Stimulated activated naive B cell treated with anti-CD40 and anti-IgM and Interleukin-4, amounts not matched to agents 10 μg/mL and 1 μg/mL and 100 μg/mL, for 72 hours (primary cell): Measurements from ENCODE around the gene PDCD1.
A peak's percentile ranks its signal among the peaks of the same experiment; 100 is the strongest.

ENCODE experiments used
- ATAC-seq, 2 donors: fragments of 150-1000 bp; cut with Tn5 transposase; replicated peaks; 2 replicates each; pipeline ENCODE4 v1.10.0; 2021; ENCODE audit warnings: moderate library complexity in 1 of 2
- DNase-seq: peaks from one replicate; pipeline ENCODE4 v3.0.0; 2021
- H3K27ac Mint-ChIP-seq: one replicate; pipeline ENCODE4 v1.8.0; 2022; ENCODE audit warnings: mild to moderate bottlenecking, mixed read lengths
- H3K27me3 Mint-ChIP-seq, 2 donors: one replicate each; pipeline ENCODE4 v1.8.0; 2022; ENCODE audit warnings: mixed read lengths in 2 of 2
- H3K36me3 Mint-ChIP-seq, 2 donors: one replicate each; pipeline ENCODE4 v1.8.0; 2022; ENCODE audit warnings: mixed read lengths in 2 of 2, mild to moderate bottlenecking in 1 of 2
- H3K4me1 Mint-ChIP-seq, 2 donors: one replicate each; pipeline ENCODE4 v1.8.0; 2022; ENCODE audit warnings: mixed read lengths in 2 of 2, mild to moderate bottlenecking in 1 of 2
- H3K4me3 Mint-ChIP-seq, 2 donors: one replicate each; pipeline ENCODE4 v1.8.0; 2022; ENCODE audit warnings: mild to moderate bottlenecking in 2 of 2, mixed read lengths in 2 of 2, moderate library complexity in 1 of 2
- H3K9me3 Mint-ChIP-seq, 2 donors: one replicate each; pipeline ENCODE4 v1.8.0; 2022; ENCODE audit warnings: mixed read lengths in 2 of 2, mild to moderate bottlenecking in 1 of 2

PDCD1 gene

DNA sequence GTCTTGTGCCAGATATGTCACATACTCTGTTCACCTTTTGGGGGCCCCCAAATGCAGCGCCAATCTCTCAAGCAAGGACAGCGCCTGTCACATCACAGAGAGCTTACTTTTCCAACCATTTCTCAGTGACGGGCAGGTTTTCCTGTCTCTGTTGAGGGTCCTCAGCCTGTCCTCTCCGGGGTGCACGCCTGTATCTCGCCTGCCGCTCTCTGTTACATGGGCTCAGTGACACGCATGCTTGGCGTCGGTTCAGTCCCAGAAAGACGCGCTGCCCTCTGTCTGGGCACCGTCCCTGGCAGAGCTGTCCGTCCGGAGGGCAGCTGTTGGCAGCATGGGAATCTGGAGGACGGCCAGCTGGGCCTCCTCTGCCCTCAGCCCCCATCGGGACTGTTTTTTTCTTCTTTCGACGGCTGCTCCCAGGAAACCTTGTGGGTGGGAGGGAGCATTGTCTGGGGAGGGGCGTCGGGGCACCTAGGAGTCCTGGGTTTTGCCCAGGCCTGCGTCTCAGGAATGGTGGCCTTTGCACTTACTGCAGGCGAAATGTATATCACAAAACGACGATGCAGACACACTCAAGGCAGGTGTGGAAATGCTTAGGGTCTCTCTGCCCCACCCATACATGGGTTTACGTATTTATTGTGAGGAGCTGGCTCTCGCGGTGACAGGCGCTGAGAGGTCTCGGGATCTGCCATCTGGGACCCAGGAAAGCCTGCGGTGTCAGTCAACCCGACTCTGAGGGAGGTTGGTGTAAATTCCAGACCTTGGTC lies 41.7 kb upstream of the PDCD1 start:
- Mint-ChIP-seq H3K27me3 (no peaks in the 10 kb centered on the region), H3K4me1 (peaks cover 9 to 30% of the 10 kb centered on the region in 2 donors), H3K9me3 (peaks cover 0 to 1% of the 10 kb centered on the region in 2 donors), H3K4me3 (no peak overlapping the region), H3K27ac (no peak overlapping the region), H3K36me3 (peaks cover 17 to 36% of the 10 kb centered on the region in 2 donors)
- ATAC-seq (no peak), DNase-seq (no peak)

GRCh38 chr2:241898463-241899270 lies 40.0 kb upstream of the PDCD1 start:
- peaks cover 9 to 20% of the 10 kb centered on the region in 2 donors for H3K4me1 Mint-ChIP-seq
- H3K9me3 Mint-ChIP-seq = peaks cover 0 to 1% of the 10 kb centered on the region in 2 donors
- DNase-seq (no peak), ATAC-seq (no peak)
- no peak overlapping the region for H3K4me3 Mint-ChIP-seq
- H3K36me3 Mint-ChIP-seq = peaks cover 17 to 36% of the 10 kb centered on the region in 2 donors
- H3K27ac Mint-ChIP-seq = peak overlapping the region; percentile 47
- H3K27me3 Mint-ChIP-seq = no peaks in the 10 kb centered on the region

DNA sequence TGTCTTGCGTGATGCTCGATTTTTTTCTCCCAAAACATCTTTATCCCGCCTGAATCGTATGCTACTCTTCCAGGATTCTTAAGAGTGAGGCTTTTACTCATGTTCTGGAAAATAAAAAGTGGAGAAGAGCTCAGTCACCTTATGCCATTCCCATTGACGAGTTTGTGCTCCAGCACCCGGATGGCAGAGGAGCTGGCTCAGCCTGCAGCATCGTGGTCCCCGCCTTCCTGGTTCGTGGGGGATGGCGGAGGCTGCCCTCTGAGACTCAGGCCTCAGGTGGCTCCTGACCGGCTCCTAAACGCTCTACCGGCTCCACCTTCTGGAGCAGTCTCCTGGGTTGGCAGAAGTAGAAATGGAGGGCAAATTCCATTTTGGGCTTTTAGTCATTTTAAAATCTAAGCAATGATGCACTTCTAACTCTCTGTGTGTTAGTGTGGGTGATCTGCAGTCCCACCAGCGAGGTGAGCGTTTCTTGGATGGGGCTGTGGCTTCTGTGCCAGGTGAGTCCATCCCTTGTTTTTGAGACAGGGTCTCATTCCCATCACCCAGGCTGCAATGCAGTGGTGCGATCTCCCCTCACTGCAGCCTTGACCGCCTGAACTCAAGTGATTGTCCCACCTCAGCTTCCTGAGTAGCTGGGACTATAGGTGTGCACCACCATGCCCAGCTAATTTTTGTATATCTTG lies 38.7 kb upstream of the PDCD1 start:
- peaks cover 13 to 37% of the 10 kb centered on the region in 2 donors for H3K36me3 Mint-ChIP-seq
- no peaks in the 10 kb centered on the region for H3K27me3 Mint-ChIP-seq
- H3K4me3 Mint-ChIP-seq = no peak overlapping the region
- peaks cover 0 to 1% of the 10 kb centered on the region in 2 donors for H3K9me3 Mint-ChIP-seq
- H3K27ac Mint-ChIP-seq = peak overlapping the region; percentile 59
- DNase-seq (no peak), ATAC-seq (no peak)
- H3K4me1 Mint-ChIP-seq = peaks cover 9 to 20% of the 10 kb centered on the region in 2 donors

- Mint-ChIP-seq H3K4me1 (peaks cover 7 to 18% of the 10 kb centered on the region in 2 donors), H3K27me3 (no peaks in the 10 kb centered on the region), H3K27ac (peak overlapping the region; percentile 59), H3K4me3 (peak overlapping the region in 1 of 2 donors; percentile 22), H3K36me3 (peaks cover 12 to 37% of the 10 kb centered on the region in 2 donors), H3K9me3 (peaks cover 0 to 1% of the 10 kb centered on the region in 2 donors)
- DNase-seq (no peak), ATAC-seq (no peak)
These were observed 38.1 kb upstream of the PDCD1 start for GRCh38 chr2:241896746-241897201.

DNA sequence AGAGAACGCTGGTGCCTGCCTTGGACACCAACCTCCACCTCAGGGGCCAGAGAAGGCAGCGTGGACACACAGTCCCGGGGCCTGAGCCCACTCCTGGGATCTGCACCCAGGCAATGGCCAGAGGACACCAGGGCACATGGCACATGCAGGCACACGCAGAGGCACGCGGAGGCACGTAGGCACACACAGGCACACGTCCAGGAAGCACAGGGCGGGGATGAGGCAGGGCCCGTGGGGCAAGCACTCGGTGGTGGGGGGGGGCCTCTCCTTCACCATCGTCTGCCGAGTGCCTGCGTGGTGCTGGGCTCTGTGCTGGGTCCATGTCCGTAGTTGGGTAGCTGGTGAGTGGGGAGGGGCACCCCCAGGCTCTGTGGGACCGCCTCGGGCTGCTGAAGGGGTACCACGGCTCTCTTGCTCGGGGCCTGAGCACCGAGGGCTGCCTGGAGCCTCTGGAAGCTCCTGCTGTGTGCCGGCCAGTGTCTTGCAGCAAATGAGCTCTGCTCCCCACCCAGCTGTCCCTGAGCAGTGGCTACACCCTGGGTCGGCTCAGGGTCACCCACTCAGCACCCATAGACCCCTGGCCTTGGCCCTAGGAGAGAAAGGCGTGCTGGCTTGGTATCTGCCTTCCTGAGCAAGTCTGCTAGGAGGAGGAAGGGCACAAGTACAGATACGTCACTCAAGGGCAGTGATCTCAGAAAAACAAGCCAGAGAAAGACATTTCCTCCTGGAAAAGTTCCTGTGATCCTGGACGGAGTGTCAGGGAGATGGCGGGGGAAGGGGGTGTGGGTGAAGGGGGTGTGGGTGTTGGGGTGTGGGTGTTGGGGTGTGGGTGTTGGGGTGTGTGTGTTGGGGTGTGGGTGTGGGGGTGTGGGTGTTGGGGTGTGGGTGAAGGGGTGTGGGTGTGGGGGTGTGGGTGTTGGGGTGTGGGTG lies 37.3 kb upstream of the PDCD1 start:
- peak overlapping the region; percentile 52 to 62 for H3K4me3 Mint-ChIP-seq
- H3K9me3 Mint-ChIP-seq = peaks cover 0 to 1% of the 10 kb centered on the region in 2 donors
- DNase-seq (no peak), ATAC-seq (peak; percentile 49 to 59)
- peaks cover 5 to 12% of the 10 kb centered on the region in 2 donors for H3K4me1 Mint-ChIP-seq
- peaks cover 11 to 30% of the 10 kb centered on the region in 2 donors for H3K36me3 Mint-ChIP-seq
- peak overlapping the region; percentile 91 for H3K27ac Mint-ChIP-seq
- H3K27me3 Mint-ChIP-seq = no peaks in the 10 kb centered on the region

- Mint-ChIP-seq H3K4me1 (peaks cover 5 to 12% of the 10 kb centered on the region in 2 donors), H3K9me3 (peaks cover 0 to 1% of the 10 kb centered on the region in 2 donors), H3K27me3 (no peaks in the 10 kb centered on the region), H3K4me3 (no peak overlapping the region), H3K27ac (no peak overlapping the region), H3K36me3 (peaks cover 10 to 26% of the 10 kb centered on the region in 2 donors)
- no peak for ATAC-seq
- no peak for DNase-seq
These were observed 36.7 kb upstream of the PDCD1 start for GRCh38 chr2:241895427-241895711.

DNA sequence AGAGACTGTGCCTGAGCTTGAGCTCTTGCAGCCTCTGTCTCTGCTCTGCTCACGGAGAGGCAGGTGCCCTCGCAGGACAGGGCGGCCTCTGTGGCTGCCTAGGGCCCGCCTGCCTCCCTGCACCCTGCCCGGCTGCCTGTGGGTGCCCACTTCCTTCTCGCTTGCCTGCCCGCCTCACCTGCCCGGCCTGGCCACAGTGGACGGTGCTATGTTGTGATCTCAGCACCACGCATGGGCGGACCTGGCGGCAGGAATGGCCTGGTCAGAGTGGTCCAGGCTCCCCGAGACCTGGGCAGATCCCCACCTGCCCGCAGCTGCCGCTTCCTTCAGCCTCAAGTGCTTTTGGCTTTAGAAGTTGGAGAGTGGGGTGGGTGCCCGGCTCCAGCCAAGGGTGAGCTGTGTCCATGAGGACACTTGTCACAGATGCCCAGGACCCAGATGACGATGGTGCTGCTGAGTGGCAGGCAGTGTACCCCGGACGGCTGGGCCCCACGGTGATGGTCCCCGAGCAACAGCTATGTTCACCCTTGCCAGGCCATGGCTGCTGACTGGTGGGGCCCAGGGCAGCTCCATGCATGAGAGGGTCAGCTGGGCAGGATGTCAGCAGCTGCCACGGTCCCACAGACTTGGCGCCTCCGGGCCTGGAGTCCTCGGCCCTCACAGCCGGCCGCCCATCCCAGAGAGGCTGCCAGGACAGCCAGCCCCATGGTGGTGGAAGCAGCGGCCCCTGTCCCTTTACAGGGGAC lies 36.2 kb upstream of the PDCD1 start:
- Mint-ChIP-seq H3K4me3 (no peak overlapping the region), H3K4me1 (peaks cover 5 to 12% of the 10 kb centered on the region in 2 donors), H3K9me3 (peaks cover 0 to 1% of the 10 kb centered on the region in 2 donors), H3K27me3 (no peaks in the 10 kb centered on the region), H3K36me3 (peaks cover 15 to 24% of the 10 kb centered on the region in 2 donors), H3K27ac (no peak overlapping the region)
- ATAC-seq (no peak), DNase-seq (no peak)

- H3K27me3 Mint-ChIP-seq = no peaks in the 10 kb centered on the region
- H3K4me1 Mint-ChIP-seq = peaks cover 5 to 17% of the 10 kb centered on the region in 2 donors
- ATAC-seq (no peak), DNase-seq (no peak)
- H3K27ac Mint-ChIP-seq = no peak overlapping the region
- peaks cover 22 to 24% of the 10 kb centered on the region in 2 donors for H3K36me3 Mint-ChIP-seq
- H3K9me3 Mint-ChIP-seq = peaks cover 0 to 1% of the 10 kb centered on the region in 2 donors
- H3K4me3 Mint-ChIP-seq = no peak overlapping the region
These were observed 35.5 kb upstream of the PDCD1 start for GRCh38 chr2:241894056-241894641.

DNA sequence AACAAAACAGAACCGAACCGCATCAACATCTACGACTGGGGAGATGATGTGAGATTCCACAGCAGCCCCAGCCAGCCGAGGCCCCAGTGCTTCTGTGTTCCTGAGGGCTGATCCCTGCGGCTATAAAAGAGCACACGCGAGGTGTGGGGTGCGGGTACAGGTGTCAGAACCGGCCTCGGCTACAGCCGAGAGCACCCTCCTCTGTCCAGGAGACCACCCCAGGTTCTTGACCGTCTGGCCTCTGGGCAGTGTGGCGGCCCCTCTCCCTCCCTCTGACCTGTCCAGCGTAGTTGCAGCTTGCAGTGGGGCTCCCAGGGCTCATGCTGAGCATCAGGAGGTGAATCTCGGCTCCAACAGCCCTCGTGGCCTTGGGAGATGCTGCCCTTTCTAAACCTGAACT lies 34.6 kb upstream of the PDCD1 start:
- DNase-seq (no peak), ATAC-seq (no peak)
- H3K9me3 Mint-ChIP-seq = peaks cover 0 to 1% of the 10 kb centered on the region in 2 donors
- no peaks in the 10 kb centered on the region for H3K27me3 Mint-ChIP-seq
- H3K4me1 Mint-ChIP-seq = peaks cover 7 to 19% of the 10 kb centered on the region in 2 donors
- no peak overlapping the region for H3K4me3 Mint-ChIP-seq
- H3K27ac Mint-ChIP-seq = no peak overlapping the region
- H3K36me3 Mint-ChIP-seq = peaks cover 16 to 23% of the 10 kb centered on the region in 2 donors

DNA sequence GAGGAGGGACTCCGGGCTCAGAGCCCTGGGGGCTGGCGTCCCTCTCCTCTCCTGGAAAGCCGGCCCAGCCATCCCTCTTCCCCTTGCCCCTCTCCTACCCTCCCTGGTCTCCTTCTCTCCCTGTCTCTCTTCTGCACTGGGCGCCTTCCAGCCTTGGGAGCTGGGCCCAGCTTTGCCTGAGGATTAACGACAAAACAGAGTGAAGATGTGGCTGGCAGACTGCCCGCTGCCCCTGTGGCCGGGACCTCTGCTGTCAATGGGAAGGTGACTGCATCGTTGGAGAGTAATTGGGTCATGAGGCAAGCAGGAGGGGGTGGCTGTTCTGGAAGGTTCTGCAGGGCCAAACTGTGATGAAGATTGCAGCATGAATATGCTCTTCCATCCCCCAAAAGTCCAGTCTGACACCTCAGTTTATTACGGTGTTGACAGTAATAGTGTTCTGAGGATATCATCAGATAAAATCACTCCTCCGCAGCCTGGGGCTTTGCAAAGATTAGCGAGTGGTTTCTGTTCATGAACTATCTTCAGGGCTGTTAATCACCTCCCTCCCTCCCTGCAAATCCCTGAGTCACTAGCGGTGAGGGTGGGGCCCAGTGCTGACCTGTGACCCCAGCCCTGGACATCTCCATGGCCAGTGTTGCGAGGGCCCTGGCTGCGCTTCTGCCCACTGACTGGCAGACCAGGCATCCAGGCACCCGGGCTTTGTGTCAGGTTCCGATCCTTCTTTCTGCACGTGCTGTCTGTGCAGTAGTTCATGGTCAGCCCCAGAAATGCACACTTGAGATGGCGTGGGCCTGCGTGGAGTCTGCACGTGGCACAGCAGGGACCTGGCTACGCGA lies 33.8 kb upstream of the PDCD1 start:
- Mint-ChIP-seq H3K9me3 (peaks cover 0 to 1% of the 10 kb centered on the region in 2 donors), H3K27ac (no peak overlapping the region), H3K27me3 (no peaks in the 10 kb centered on the region), H3K4me1 (peaks cover 12 to 23% of the 10 kb centered on the region in 2 donors), H3K36me3 (peaks cover 21 to 28% of the 10 kb centered on the region in 2 donors), H3K4me3 (no peak overlapping the region)
- ATAC-seq (no peak), DNase-seq (no peak)

DNA sequence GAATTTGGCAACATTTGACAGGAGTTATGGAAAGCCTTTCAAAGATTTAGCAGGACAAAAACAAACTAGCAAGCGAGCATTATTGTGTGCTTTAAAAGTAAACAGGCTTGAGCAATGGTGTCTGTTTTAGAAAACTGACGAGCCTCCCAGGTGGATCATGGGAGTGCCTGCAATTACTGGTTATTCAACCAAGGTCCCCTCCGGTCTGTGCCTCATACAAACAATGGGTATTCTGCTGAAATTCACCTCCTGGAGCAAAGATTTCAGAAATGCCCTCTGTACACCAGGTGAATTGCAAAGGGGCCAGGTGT lies 33.2 kb upstream of the PDCD1 start:
- Mint-ChIP-seq H3K27me3 (no peaks in the 10 kb centered on the region), H3K9me3 (peaks cover 0 to 1% of the 10 kb centered on the region in 2 donors), H3K36me3 (peaks cover 26 to 33% of the 10 kb centered on the region in 2 donors), H3K4me3 (no peak overlapping the region), H3K4me1 (peaks cover 16 to 29% of the 10 kb centered on the region in 2 donors), H3K27ac (no peak overlapping the region)
- no peak for ATAC-seq
- DNase-seq = no peak

DNA sequence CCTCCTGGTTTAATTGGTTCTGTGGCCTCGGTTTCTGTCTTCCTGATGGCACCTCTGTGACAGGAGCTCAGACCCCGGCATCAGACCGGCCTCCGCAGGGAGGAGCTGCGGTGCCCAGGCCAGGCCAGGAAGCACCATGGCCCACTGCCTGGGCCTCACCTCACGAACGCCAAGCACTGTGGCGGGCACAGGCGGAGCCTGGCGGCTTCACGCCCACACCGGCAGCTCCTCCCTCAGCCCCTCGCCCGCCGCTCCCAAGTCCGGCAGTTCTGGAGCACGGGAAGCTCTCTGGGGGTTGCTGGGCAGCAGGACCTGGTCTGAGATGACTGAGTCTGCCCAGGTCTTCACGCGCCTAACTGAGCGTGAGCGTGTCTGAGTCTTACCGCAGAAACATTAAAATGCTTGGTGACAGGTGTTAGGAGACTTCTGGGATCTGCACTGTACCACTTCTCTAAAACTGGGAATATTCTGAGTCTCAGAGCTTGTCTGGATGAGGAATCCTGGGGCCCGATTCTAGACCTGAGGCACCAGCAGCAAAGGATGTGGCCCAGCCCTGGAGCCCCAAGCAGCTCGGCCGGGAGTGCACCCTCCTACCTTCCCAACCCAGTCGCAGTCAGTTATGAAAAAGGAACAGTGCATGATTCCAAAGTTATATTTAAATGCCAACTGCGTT lies 32.8 kb upstream of the PDCD1 start:
- H3K27ac Mint-ChIP-seq = no peak overlapping the region
- no peak overlapping the region for H3K4me3 Mint-ChIP-seq
- peaks cover 0 to 1% of the 10 kb centered on the region in 2 donors for H3K9me3 Mint-ChIP-seq
- no peak for DNase-seq
- H3K4me1 Mint-ChIP-seq = peaks cover 21 to 34% of the 10 kb centered on the region in 2 donors
- H3K27me3 Mint-ChIP-seq = no peaks in the 10 kb centered on the region
- H3K36me3 Mint-ChIP-seq = peaks cover 26 to 38% of the 10 kb centered on the region in 2 donors
- ATAC-seq = no peak
